Muscle layer of duodenum (tissue), 2 donors: ENCODE measurements around the gene CGB3.
"Not testable (repeated sequence)": the region's sequence is repeated elsewhere in the genome, so short reads cannot be mapped to it uniquely, and the experiment has no call there.

Experiments used
- H3K27ac ChIP-seq: one replicate; pipeline ENCODE4 v1.7.0; 2013; ENCODE audit warnings: mild to moderate bottlenecking, low read length
- H3K27me3 ChIP-seq: one replicate; pipeline ENCODE4 v1.7.0; 2013; ENCODE audit warnings: low read depth, mild to moderate bottlenecking, control low read depth, low read length
- H3K36me3 ChIP-seq, 2 donors: one replicate each; pipeline ENCODE4 v1.7.0; 2013; ENCODE audit warnings: low read length in 2 of 2, control low read depth in 1 of 2, mild to moderate bottlenecking in 1 of 2; ENCODE audit not compliant: insufficient read depth in 2 of 2, control insufficient read depth in 1 of 2
- H3K4me1 ChIP-seq, 2 donors: one replicate each; pipeline ENCODE4 v1.7.0; 2013; ENCODE audit warnings: low read length in 2 of 2, mild to moderate bottlenecking in 2 of 2, control low read depth in 1 of 2, moderate library complexity in 1 of 2; ENCODE audit not compliant: insufficient read depth in 2 of 2, control insufficient read depth in 1 of 2
- H3K4me3 ChIP-seq, 2 donors: one replicate each; pipeline ENCODE4 v1.7.0; 2013; ENCODE audit warnings: low read length in 2 of 2, low read depth in 1 of 2, mild to moderate bottlenecking in 1 of 2
- H3K9me3 ChIP-seq, 2 donors: one replicate each; pipeline ENCODE4 v1.7.0; 2013; ENCODE audit warnings: low read length in 2 of 2, control low read depth in 1 of 2, mild to moderate bottlenecking in 1 of 2; ENCODE audit not compliant: control insufficient read depth in 1 of 2
- donor health status: healthy.

Gene CGB3

GRCh38 chr19:49020342-49020741 lies 3.8 kb downstream of the CGB3 start:
- H3K27me3 ChIP-seq, result peaks cover 8% of the 10 kb centered on the region

DNA sequence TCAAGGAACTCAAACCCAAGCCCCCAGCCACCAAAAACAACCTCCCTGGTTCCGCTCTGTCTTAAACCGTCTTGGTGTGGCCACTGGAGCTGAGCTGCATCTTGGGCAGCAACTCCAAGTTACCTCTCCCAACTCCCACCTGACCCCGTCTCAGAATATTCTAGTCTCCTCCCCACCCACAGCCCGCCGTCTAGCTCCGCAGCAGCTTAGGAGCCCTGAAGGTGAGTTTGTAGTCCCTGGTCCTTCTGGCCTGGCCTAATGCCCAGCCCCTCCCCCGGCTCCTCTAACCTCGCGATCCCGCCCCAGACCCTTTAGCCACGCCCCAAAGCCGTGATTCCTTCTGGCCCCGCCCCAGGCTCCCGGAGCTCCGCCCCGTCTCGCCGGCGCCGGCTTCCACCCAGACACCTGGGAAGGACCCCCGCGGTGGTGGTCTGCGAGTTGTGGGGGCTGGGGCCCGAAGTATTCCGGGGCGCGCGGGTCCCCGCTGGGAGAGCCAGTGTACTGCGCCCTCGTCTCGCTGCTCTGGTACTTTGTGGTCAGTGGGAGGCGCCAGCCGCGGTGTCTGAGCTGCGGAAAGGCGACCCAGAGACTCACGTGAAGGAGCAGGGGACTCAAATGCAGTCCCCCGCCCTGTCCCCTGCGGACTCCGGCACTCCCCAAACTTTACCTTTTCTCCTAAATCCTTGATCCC lies 4.7 kb downstream of the CGB3 start:
- no peaks in the 10 kb centered on the region for H3K9me3 ChIP-seq
- H3K4me1 ChIP-seq, result peaks cover 0 to 22% of the 10 kb centered on the region in 2 donors
- peaks cover 8% of the 10 kb centered on the region for H3K27me3 ChIP-seq
- H3K4me3 ChIP-seq, result peak overlapping the region; percentile 7 to 69
- no peak overlapping the region for H3K27ac ChIP-seq
- H3K36me3 ChIP-seq, result peaks cover 0 to 21% of the 10 kb centered on the region in 2 donors

More at GRCh38 chr19:49020342-49020741, 3.8 kb downstream of the CGB3 start:
- Histone ChIP-seq H3K4me1 (peaks cover 0 to 22% of the 10 kb centered on the region in 2 donors), H3K9me3 (no peaks in the 10 kb centered on the region), H3K4me3 (no peak overlapping the region), H3K36me3 (peaks cover 0 to 11% of the 10 kb centered on the region in 2 donors), H3K27ac (no peak overlapping the region)

DNA sequence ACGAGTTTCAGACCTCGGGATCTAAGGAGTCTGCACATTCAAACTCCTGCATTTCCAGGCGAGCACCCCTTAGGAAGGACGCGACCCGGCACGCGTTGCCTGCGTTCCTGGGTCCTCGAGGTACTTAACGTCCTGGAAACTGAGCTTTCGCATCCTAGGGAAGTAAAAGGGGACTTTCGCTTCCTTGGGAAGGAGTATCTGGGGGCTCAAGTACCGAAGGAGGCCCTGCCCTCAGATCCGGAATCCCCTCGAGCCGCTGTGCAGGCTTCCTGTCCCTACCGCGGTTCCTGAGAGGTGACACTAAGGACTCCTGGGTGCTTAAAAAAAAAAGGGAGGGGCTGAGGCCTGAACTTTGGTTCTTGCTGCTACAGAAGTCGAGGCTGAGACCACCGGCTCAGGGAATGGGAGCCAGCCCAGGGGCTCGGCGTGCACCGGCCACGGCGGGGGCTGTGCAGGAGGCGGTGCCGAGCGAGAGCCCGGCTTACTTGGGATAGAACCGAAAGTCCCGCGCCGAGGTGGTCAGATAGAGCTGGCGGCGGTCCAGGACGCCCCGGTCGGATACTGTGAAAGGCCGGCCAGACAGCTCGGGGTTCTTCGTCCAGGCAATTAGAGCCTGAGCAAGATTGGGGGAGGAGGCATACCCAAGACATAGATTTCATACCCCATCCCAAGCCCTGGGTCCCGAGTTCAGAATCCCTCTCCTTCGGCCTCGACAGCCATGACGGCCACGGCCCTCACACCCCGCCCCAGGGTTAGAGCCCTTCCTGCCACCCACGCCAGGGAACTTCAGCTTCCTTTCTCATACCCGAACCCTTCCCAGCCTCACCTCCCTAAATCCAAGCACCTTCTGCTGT lies 5.5 kb downstream of the CGB3 start:
- H3K36me3 ChIP-seq, result peaks cover 0 to 25% of the 10 kb centered on the region in 2 donors
- not testable (repeated sequence) for H3K9me3 ChIP-seq, H3K27me3 ChIP-seq, H3K27ac ChIP-seq
- H3K4me1 ChIP-seq, result peaks cover 0 to 22% of the 10 kb centered on the region in 2 donors
- H3K4me3 ChIP-seq, result peak overlapping the region; percentile 38 to 69

- no peak overlapping the region for H3K27ac ChIP-seq
- H3K27me3 ChIP-seq, result peaks cover 8% of the 10 kb centered on the region
- peaks cover 0 to 26% of the 10 kb centered on the region in 2 donors for H3K36me3 ChIP-seq
- H3K4me1 ChIP-seq, result peaks cover 0 to 22% of the 10 kb centered on the region in 2 donors
- no peaks in the 10 kb centered on the region for H3K9me3 ChIP-seq
- H3K4me3 ChIP-seq, result peak overlapping the region; percentile 38 to 69
Observed at GRCh38 chr19:49017666-49018351, 6.3 kb downstream of the CGB3 start.

DNA sequence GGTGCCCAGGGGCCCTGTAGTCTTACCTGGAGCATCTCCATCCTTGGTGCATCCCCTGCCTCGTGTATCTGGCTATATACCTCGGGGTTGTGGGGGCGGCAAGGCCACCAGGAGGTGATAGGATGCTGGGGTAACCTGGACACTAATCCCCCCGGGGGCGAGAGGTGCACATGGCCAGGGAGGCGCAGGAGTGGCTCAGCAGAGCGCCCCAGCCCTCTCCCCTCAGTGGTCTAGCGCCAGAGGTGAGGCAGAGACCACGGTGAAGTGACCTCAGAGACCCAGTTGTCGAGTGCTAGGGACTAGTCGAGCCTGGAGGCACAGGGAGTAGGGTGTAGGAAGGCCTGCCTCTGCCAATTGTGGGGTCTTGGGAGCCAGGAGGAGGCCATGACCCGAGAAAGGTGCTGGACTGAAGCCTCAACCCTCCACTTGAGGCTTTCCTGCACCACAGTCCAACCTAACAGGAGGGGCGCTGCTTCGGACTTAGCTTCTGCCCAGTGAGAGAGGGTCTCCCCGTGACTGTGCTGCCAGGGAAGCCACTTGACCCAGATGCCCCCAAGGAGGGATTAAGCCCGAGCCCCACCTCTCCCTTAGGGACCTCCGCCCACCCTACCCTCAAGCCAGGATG lies 7.0 kb downstream of the CGB3 start, which contains the start of gene LHB:
TSS of gene LHB (minus strand) at position 51 of the 625 bp plus-strand sequence. CDS start at position 41, 10 bp downstream.
- peaks cover 0 to 22% of the 10 kb centered on the region in 2 donors for H3K4me1 ChIP-seq

GRCh38 chr19:49016067-49016839 lies 7.9 kb downstream of the CGB3 start:
- Histone ChIP-seq H3K9me3 (no peaks in the 10 kb centered on the region), H3K4me1 (peaks cover 0 to 22% of the 10 kb centered on the region in 2 donors), H3K4me3 (no peak overlapping the region), H3K36me3 (peaks cover 13 to 42% of the 10 kb centered on the region in 2 donors), H3K27ac (no peak overlapping the region), H3K27me3 (peaks cover 8% of the 10 kb centered on the region)

More for the DNA sequence above, 7.0 kb downstream of the CGB3 start, which contains the start of gene LHB:
- H3K27ac ChIP-seq, result no peak within 1 kb of the TSS
- H3K9me3 ChIP-seq, result no peaks in the 10 kb centered on the region
- peaks cover 8% of the 10 kb centered on the region for H3K27me3 ChIP-seq
- peak within 1 kb of the TSS; percentile 38 to 69 for H3K4me3 ChIP-seq
- peaks cover 6 to 33% of the 10 kb centered on the region in 2 donors for H3K36me3 ChIP-seq

DNA sequence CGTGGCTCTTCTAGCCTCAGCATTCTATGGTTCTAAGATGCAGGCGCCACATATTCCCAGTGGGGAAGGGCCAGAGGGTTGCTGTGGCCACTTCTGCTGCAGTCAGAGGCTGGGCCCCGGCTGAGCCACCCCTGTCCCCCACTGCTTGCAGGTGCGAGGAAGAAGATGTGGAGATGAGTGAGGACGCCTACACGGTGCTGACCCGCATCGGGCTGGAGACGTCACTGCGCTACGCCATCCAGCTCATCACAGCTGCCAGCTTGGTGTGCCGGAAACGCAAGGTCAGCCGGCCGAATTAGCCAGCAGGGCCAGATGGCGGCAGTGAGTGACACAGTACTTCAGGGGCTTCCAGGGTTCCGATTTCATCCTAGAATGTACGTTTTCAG lies 9.3 kb downstream of the CGB3 start:
- Histone ChIP-seq H3K27ac (no peak overlapping the region), H3K4me3 (no peak overlapping the region), H3K36me3 (peaks cover 14 to 56% of the 10 kb centered on the region in 2 donors), H3K4me1 (peaks cover 0 to 22% of the 10 kb centered on the region in 2 donors), H3K27me3 (no peaks in the 10 kb centered on the region), H3K9me3 (no peaks in the 10 kb centered on the region)

DNA sequence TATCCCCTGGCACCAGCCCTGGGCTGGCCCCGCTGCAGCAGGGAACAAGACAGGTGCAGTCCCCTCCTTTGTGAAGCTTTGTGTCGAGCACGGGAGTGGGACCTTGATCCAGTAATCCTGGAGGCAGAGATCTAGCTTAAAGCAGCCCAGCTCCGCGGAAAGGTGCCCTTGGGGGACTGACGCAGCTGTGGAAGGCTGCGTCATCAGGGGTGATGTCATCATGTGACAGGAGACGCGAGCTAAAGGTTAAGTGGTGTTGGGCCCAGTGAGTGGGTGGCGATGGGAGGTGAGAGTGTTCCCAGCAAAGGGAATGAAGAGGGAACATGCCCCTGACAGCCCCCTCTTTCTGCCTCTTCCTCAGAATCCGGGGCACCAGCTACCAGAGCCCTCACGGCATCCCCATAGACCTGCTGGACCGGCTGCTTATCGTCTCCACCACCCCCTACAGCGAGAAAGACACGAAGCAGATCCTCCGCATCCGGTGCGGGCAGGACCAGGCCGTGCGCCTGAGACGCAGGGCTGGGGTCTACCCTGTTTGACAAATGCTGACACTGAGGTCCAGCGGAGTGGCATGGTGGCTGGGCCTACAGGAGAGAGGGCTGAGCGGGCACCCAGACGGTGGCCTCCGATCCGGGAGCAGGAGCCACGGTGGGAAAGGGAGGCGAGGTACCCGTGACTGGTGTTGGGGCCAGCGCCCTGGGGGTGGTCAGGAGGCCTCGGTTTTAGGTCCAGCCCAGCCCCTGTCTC lies 9.8 kb downstream of the CGB3 start:
- Histone ChIP-seq H3K4me3 (no peak overlapping the region), H3K36me3 (peaks cover 14 to 61% of the 10 kb centered on the region in 2 donors), H3K4me1 (peaks cover 0 to 17% of the 10 kb centered on the region in 2 donors), H3K27me3 (no peaks in the 10 kb centered on the region), H3K27ac (no peak overlapping the region), H3K9me3 (no peaks in the 10 kb centered on the region)

GRCh38 chr19:49011194-49011593 lies 12.9 kb downstream of the CGB3 start:
- Histone ChIP-seq H3K36me3 (peaks cover 27 to 74% of the 10 kb centered on the region in 2 donors), H3K4me1 (no peaks in the 10 kb centered on the region), H3K27ac (no peak overlapping the region), H3K27me3 (no peaks in the 10 kb centered on the region), H3K4me3 (no peak overlapping the region), H3K9me3 (no peaks in the 10 kb centered on the region)

- Histone ChIP-seq H3K36me3 (peaks cover 31 to 74% of the 10 kb centered on the region in 2 donors), H3K9me3 (no peaks in the 10 kb centered on the region), H3K4me1 (no peaks in the 10 kb centered on the region), H3K4me3 (no peak overlapping the region), H3K27ac (no peak overlapping the region), H3K27me3 (no peaks in the 10 kb centered on the region)
Observed at GRCh38 chr19:49010453-49010852, 13.7 kb downstream of the CGB3 start.
